HG03575 (cell line): ENCODE data around the gene PDCD10.

Experiments used
- ATAC-seq: cut with Tn5 transposase; IDR thresholded peaks from one replicate; pipeline ENCODE4 v1.9.1; 2021; ENCODE audit not compliant: unreplicated experiment, insufficient number of reproducible peaks, low FRiP score; ENCODE audit errors: extremely low read depth

Gene PDCD10

GRCh38 chr3:167700046-167700445 is 34.6 kb downstream of the PDCD10 start:
- ATAC-seq, result no peak

- no peak for ATAC-seq
Measured at GRCh38 chr3:167694121-167694520, 40.6 kb downstream of the PDCD10 start.

GRCh38 chr3:167691366-167691765 is 43.3 kb downstream of the PDCD10 start:
- ATAC-seq, result peak; percentile 100

GRCh38 chr3:167684388-167684993 is 50.2 kb downstream of the PDCD10 start:
- peak; percentile 65 for ATAC-seq

- no peak for ATAC-seq
Measured at GRCh38 chr3:167679526-167679925, 55.2 kb downstream of the PDCD10 start.

GRCh38 chr3:167675848-167676247 is 58.8 kb downstream of the PDCD10 start:
- no peak for ATAC-seq

- no peak for ATAC-seq
Measured at GRCh38 chr3:167673221-167673620, 61.5 kb downstream of the PDCD10 start.

- no peak for ATAC-seq
Measured at GRCh38 chr3:167671878-167672427, 62.7 kb downstream of the PDCD10 start.

GRCh38 chr3:167669699-167670098 is 65.0 kb downstream of the PDCD10 start:
- no peak for ATAC-seq

GRCh38 chr3:167668651-167669050 is 66.0 kb downstream of the PDCD10 start:
- no peak for ATAC-seq

- ATAC-seq, result no peak
Measured at GRCh38 chr3:167666563-167666962, 68.1 kb downstream of the PDCD10 start.

GRCh38 chr3:167662919-167663400 is 71.7 kb downstream of the PDCD10 start:
- no peak for ATAC-seq

- no peak for ATAC-seq
Measured at GRCh38 chr3:167657684-167658225, 76.9 kb downstream of the PDCD10 start.

GRCh38 chr3:167656821-167657220 is 77.9 kb downstream of the PDCD10 start:
- no peak for ATAC-seq

GRCh38 chr3:167653760-167654159 is 80.9 kb downstream of the PDCD10 start, which contains the start of gene WDR49:
WDR49 (minus strand) TSS chr3:167653942; CDS start chr3:167653425, 517 bp downstream.
- no peak for ATAC-seq

- ATAC-seq, result no peak
Measured at GRCh38 chr3:167653155-167653554, 81.5 kb downstream of the PDCD10 start.

- ATAC-seq, result no peak
Measured at GRCh38 chr3:167651826-167652225, 82.9 kb downstream of the PDCD10 start.

- ATAC-seq, result no peak
Measured at GRCh38 chr3:167650459-167650858, 84.2 kb downstream of the PDCD10 start.

GRCh38 chr3:167649746-167650145 is 84.9 kb downstream of the PDCD10 start:
- ATAC-seq, result no peak

GRCh38 chr3:167644611-167645010 is 90.1 kb downstream of the PDCD10 start:
- ATAC-seq, result no peak
